IMR-90 (cell line): ENCODE measurements around the gene PROM2. TPM values are rescaled to one million over a fixed set of nuclear protein-coding genes. Genes with fewer than 3 reads are reported as not detected.

Experiments
- ATAC-seq: fragments of 200-7000 bp; cut with Tn5 transposase; 2 replicates; pipeline ENCODE4 v1.9.1; 2020; ENCODE audit warnings: low read depth, mild to moderate bottlenecking, moderate library complexity
- BruUV-seq: library from RNA; stranded (reverse); fragments of 400-500 nt; replicated peaks from 2 replicates; lab custom pipeline; 2021; lab: Mats Ljungman, UMichigan
- CTCF ChIA-PET: fragments of 300-600 bp; formaldehyde crosslinking; extraction: SDS; loops from one replicate; lab custom pipeline; 2021; ENCODE audit warnings: antibody characterized with exemption; lab: Yijun Ruan, JAX
- POLR2A ChIA-PET: fragments of 300-600 bp; sonication (Branson Sonifier 250); formaldehyde crosslinking; loops from one replicate; lab custom pipeline; 2022; ENCODE audit warnings: antibody characterized with exemption; ENCODE audit not compliant: unreplicated experiment; lab: Charles Lee
- DNase-seq: peaks from one replicate; pipeline ENCODE4 v3.0.0; 2013
- H2AFZ ChIP-seq: replicated peaks from 2 replicates; pipeline ENCODE3; 2013; ENCODE audit warnings: low read length, mild to moderate bottlenecking; ENCODE audit not compliant: poor library complexity
- H2AK5ac ChIP-seq: 2 replicates; pipeline ENCODE4 v1.6.1; 2013; ENCODE audit warnings: low read depth, low read length, inconsistent platforms
- H2AK9ac ChIP-seq: replicated peaks from 2 replicates; pipeline ENCODE3; 2013; ENCODE audit warnings: mild to moderate bottlenecking, low read depth, low read length, moderate library complexity; ENCODE audit not compliant: poor library complexity
- H2BK120ac ChIP-seq: 2 replicates; pipeline ENCODE4 v1.6.1; 2013; ENCODE audit warnings: low read depth, low read length, inconsistent platforms
- H2BK15ac ChIP-seq: 3 replicates; pipeline ENCODE4 v1.6.1; 2013; ENCODE audit warnings: low read depth, low read length, inconsistent platforms
- H2BK20ac ChIP-seq: 2 replicates; pipeline ENCODE4 v1.6.1; 2013; ENCODE audit warnings: low read depth, mild to moderate bottlenecking, inconsistent platforms, low read length, moderate library complexity
- H2BK5ac ChIP-seq: 2 replicates; pipeline ENCODE4 v1.6.1; 2013; ENCODE audit warnings: mild to moderate bottlenecking, low read depth, low read length, inconsistent platforms; ENCODE audit not compliant: poor library complexity, severe bottlenecking
- H3K14ac ChIP-seq: replicated peaks from 2 replicates; pipeline ENCODE4 v1.6.1; 2013; ENCODE audit warnings: low read depth, low read length, inconsistent platforms
- H3K18ac ChIP-seq: 2 replicates; pipeline ENCODE4 v1.6.1; 2013; ENCODE audit warnings: low read depth, low read length, control low read depth
- H3K23ac ChIP-seq: 2 replicates; pipeline ENCODE4 v1.6.1; 2013; ENCODE audit warnings: low read depth, low read length, inconsistent platforms
- H3K27ac ChIP-seq: 2 replicates; pipeline ENCODE4 v1.5.1; 2013; ENCODE audit warnings: mild to moderate bottlenecking, control low read depth, low read length; ENCODE audit not compliant: insufficient read depth
- H3K27me3 ChIP-seq: 2 replicates; pipeline ENCODE4 v1.6.1; 2013; ENCODE audit warnings: low read length; ENCODE audit not compliant: control insufficient read depth, insufficient read depth
- H3K36me3 ChIP-seq: 2 replicates; pipeline ENCODE4 v1.6.1; 2013; ENCODE audit warnings: low read length, mixed read lengths; ENCODE audit not compliant: control insufficient read depth, insufficient read depth
- H3K4ac ChIP-seq: 2 replicates; pipeline ENCODE4 v1.6.1; 2013; ENCODE audit warnings: low read depth, low read length, inconsistent platforms
- H3K4me1 ChIP-seq: 2 replicates; pipeline ENCODE4 v1.6.1; 2013; ENCODE audit warnings: low read length, mixed read lengths; ENCODE audit not compliant: control insufficient read depth, insufficient read depth
- H3K4me2 ChIP-seq: 2 replicates; pipeline ENCODE4 v1.6.1; 2013; ENCODE audit warnings: low read depth, mild to moderate bottlenecking, control low read depth, low read length, moderate library complexity
- H3K4me3 ChIP-seq: 2 replicates; pipeline ENCODE4 v1.5.1; 2013; ENCODE audit warnings: low read depth, mild to moderate bottlenecking, control low read depth, low read length, moderate library complexity; ENCODE audit not compliant: insufficient read depth
- H3K56ac ChIP-seq: 2 replicates; pipeline ENCODE4 v1.6.1; 2013; ENCODE audit warnings: low read length, inconsistent platforms; ENCODE audit not compliant: insufficient read depth; ENCODE audit errors: extremely low read depth
- H3K79me1 ChIP-seq, 2 experiments: 2 replicates each; pipeline ENCODE4 v1.6.1; 2013; ENCODE audit warnings: low read length in 2 of 2, inconsistent platforms in 1 of 2, low read depth in 1 of 2
- H3K9ac ChIP-seq: 2 replicates; pipeline ENCODE4 v1.6.1; 2013; ENCODE audit warnings: low read depth, low read length, control low read depth
- H3K9me1 ChIP-seq: 2 replicates; pipeline ENCODE4 v1.6.1; 2013; ENCODE audit warnings: low read length, inconsistent platforms; ENCODE audit not compliant: insufficient read depth
- H3K9me3 ChIP-seq: 2 replicates; pipeline ENCODE4 v1.6.1; 2013; ENCODE audit warnings: low read length; ENCODE audit not compliant: control insufficient read depth, insufficient read depth
- H4K20me1 ChIP-seq: 2 replicates; pipeline ENCODE4 v1.6.1; 2013; ENCODE audit warnings: low read length, inconsistent platforms; ENCODE audit not compliant: insufficient read depth
- H4K5ac ChIP-seq: 2 replicates; pipeline ENCODE4 v1.6.1; 2013; ENCODE audit warnings: mild to moderate bottlenecking, low read depth, low read length, control low read depth
- H4K8ac ChIP-seq, 2 experiments: 2 replicates each; pipeline ENCODE4 v1.6.1; 2013; ENCODE audit warnings: low read depth in 2 of 2, low read length in 2 of 2, control low read depth in 1 of 2, inconsistent platforms in 1 of 2
- H4K91ac ChIP-seq: 2 replicates; pipeline ENCODE4 v1.6.1; 2013; ENCODE audit warnings: low read depth, low read length, inconsistent platforms; ENCODE audit not compliant: insufficient read depth
- BHLHE40 ChIP-seq: fragments of 150-350 bp; IDR thresholded peaks from 2 replicates; pipeline ENCODE4 v1.6.1; 2016; ENCODE audit warnings: mild to moderate bottlenecking, low read depth, low read length
- CEBPB ChIP-seq: IDR thresholded peaks from 2 replicates; pipeline ENCODE4 v1.6.1; 2012; ENCODE audit warnings: low read depth, low read length, improper control_type of control experiment
- ELK1 ChIP-seq: fragments of 150-350 bp; IDR thresholded peaks from 2 replicates; pipeline ENCODE4 v1.6.1; 2016; ENCODE audit warnings: low read depth, mild to moderate bottlenecking, low read length, moderate library complexity, borderline replicate concordance
- FOS ChIP-seq: fragments of 150-350 bp; IDR thresholded peaks from 2 replicates; pipeline ENCODE4 v1.6.1; 2016; ENCODE audit warnings: low read depth, low read length
- MAZ ChIP-seq: IDR thresholded peaks from 2 replicates; pipeline ENCODE4 v1.6.1; 2012; ENCODE audit warnings: low read depth, mild to moderate bottlenecking, low read length, improper control_type of control experiment, moderate library complexity, borderline replicate concordance
- MXI1 ChIP-seq: IDR thresholded peaks from 2 replicates; pipeline ENCODE4 v1.6.1; 2012; ENCODE audit warnings: low read depth, mild to moderate bottlenecking, low read length, moderate library complexity, borderline replicate concordance
- RAD21 ChIP-seq: IDR thresholded peaks from 2 replicates; pipeline ENCODE4 v1.6.1; 2012; ENCODE audit warnings: low read length, improper control_type of control experiment
- SMC3 ChIP-seq: fragments of 150-350 bp; IDR thresholded peaks from 2 replicates; pipeline ENCODE4 v1.6.1; 2016; ENCODE audit warnings: low read depth, mild to moderate bottlenecking, antibody characterized with exemption, low read length, moderate library complexity
- WGBS, 2 experiments: methylation state at CpG; one replicate each; pipeline versions ENCODE4 v1.1.5 to v1.1.7; 2013; ENCODE audit warnings: missing lambda C conversion rate in 2 of 2; ENCODE audit not compliant: insufficient read length in 1 of 2; ENCODE audit errors: extremely low coverage in 2 of 2; 5-methylcytosine and 5-hydroxymethylcytosine counted together
- dilution Hi-C: fragments of 300-500 bp; cut with HindIII; formaldehyde crosslinking; loops from one replicate; pipeline ENCODE4 v1.14.3; 2018; ENCODE audit warnings: low sequenced_read_pairs; ENCODE audit not compliant: unreplicated experiment
- in situ Hi-C: fragments of 300-500 bp; cut with MboI; formaldehyde crosslinking; loops from 3 replicates; pipeline ENCODE4 v1.14.3; 2019; ENCODE audit warnings: low sequenced_read_pairs, inconsistent platforms, mixed read lengths
- intact Hi-C: fragments of 100-400 bp; cut with micrococcal nuclease; formaldehyde crosslinking; loops from 2 replicates; pipeline ENCODE4 v1.10.0; 2022
- polyA plus RNA-seq, 3 experiments: library from polyadenylated mRNA; depleted of rRNA; stranded (reverse); fragments of >200 nt; gene quantifications; 2 replicates each; pipeline ENCODE4 v1.2.3, GENCODE V29; 2012; ENCODE audit warnings: low replicate concordance in 1 of 3
- total RNA-seq: library from RNA; depleted of rRNA; stranded (reverse); fragments of >200 nt; gene quantifications from 2 replicates; pipeline ENCODE4 v1.2.3, GENCODE V29; 2012

The PROM2 gene
- total and polyA plus RNA-seq, 2 of the 4 experiments (the other 2 are of a cell fraction), result 0.26 TPM; not detected in 1

- H3K79me1 ChIP-seq, result no peaks in the 10 kb centered on the region
- 90% methylated on average over 7 of the region's 22 CpGs; no CpG with 5 or more reads in 1 of the 2 experiments for WGBS, 2 experiments
- DNase-seq (no peak), ATAC-seq (no peak)
- dilution Hi-C loops, result no loop called here
- H3K4ac ChIP-seq, result no peak overlapping the region
- H4K91ac ChIP-seq, result no peak overlapping the region
- no peak overlapping the region for H3K27ac ChIP-seq
- H3K9me3 ChIP-seq, result 0 out of 2 replicates have a peak, but pooled peaks cover under 1% of the 10 kb centered on the region
- BruUV-seq, result no TSS peak
- no peak overlapping the region for H4K8ac ChIP-seq
- no peaks in the 10 kb centered on the region for H4K20me1 ChIP-seq
- no peak overlapping the region for H3K18ac ChIP-seq
- TF ChIP-seq BHLHE40 (no peak), ELK1 (no peak), MAZ (no peak), FOS (no peak), SMC3 (no peak), CEBPB (no peak), RAD21 (no peak), MXI1 (no peak)
- no peak overlapping the region for H3K56ac ChIP-seq
- ChIA-PET CTCF (no interaction called here), POLR2A (no interaction called here)
- no peaks in the 10 kb centered on the region for H3K4me1 ChIP-seq
- H3K9ac ChIP-seq, result no peak overlapping the region
- H2BK5ac ChIP-seq, result no peak overlapping the region
- H4K5ac ChIP-seq, result no peak overlapping the region
- no peak overlapping the region for H3K4me2 ChIP-seq
- in situ Hi-C loops, result no loop called here
- H2BK120ac ChIP-seq, result no peak overlapping the region
- no peaks in the 10 kb centered on the region for H3K36me3 ChIP-seq
- H2BK15ac ChIP-seq, result no peak overlapping the region
- H2AK5ac ChIP-seq, result no peak overlapping the region
- H3K23ac ChIP-seq, result no peak overlapping the region
- H3K9me1 ChIP-seq, result no peaks in the 10 kb centered on the region
- no peak overlapping the region for H2AFZ ChIP-seq
- no peaks in the 10 kb centered on the region for H3K27me3 ChIP-seq
- H2AK9ac ChIP-seq, result no peak overlapping the region
- H2BK20ac ChIP-seq, result no peak overlapping the region
- intact Hi-C loops, result no loop called here
- no peak overlapping the region for H3K4me3 ChIP-seq
- no peak overlapping the region for H3K14ac ChIP-seq
Observed at GRCh38 chr2:95276244-95276887, 2.1 kb downstream of the PROM2 start.
